NCI-H1417 treated with DMSO at 0.1 percent for 48 hours (cell line): ENCODE results near the gene GPR162.
A peak's percentile ranks its signal among the peaks of the same experiment; 100 is the strongest.
"Not testable (repeated sequence)": the region's sequence is repeated elsewhere in the genome, so short reads cannot be mapped to it uniquely, and the experiment has no call there.

Experiments
- DNase-seq: peaks from one replicate; lab custom pipeline; 2025; lab: John Stamatoyannopoulos, UW

Gene GPR162

GRCh38 chr12:6873094-6874014 is 51.7 kb downstream of the GPR162 start, which contains the start of gene SPSB2:
SPSB2 (minus strand) TSS chr12:6873303; CDS start chr12:6872901, 402 bp downstream.
- DNase-seq = peak; percentile 51

- DNase-seq = not testable (repeated sequence)
Measured at GRCh38 chr12:6874015-6874368, 52.4 kb downstream of the GPR162 start.
